HG03354 (cell line): Measurements from ENCODE around the gene BMP3.
A peak's percentile ranks its signal among the peaks of the same experiment; 100 is the strongest.
"Not testable (repeated sequence)": the region's sequence is repeated elsewhere in the genome, so short reads cannot be mapped to it uniquely, and the experiment has no call there.

Experiments
- ATAC-seq: cut with Tn5 transposase; IDR thresholded peaks from one replicate; pipeline ENCODE4 v1.9.1; 2021; ENCODE audit warnings: mild to moderate bottlenecking; ENCODE audit not compliant: unreplicated experiment, poor library complexity, severe bottlenecking

BMP3 gene

GRCh38 chr4:81030061-81030980, at the start of gene BMP3:
Gene BMP3, plus strand, starts transcription at chr4:81030708. Its CDS starts 577 bp downstream, at chr4:81031285.
- ATAC-seq: peak; percentile 44

DNA sequence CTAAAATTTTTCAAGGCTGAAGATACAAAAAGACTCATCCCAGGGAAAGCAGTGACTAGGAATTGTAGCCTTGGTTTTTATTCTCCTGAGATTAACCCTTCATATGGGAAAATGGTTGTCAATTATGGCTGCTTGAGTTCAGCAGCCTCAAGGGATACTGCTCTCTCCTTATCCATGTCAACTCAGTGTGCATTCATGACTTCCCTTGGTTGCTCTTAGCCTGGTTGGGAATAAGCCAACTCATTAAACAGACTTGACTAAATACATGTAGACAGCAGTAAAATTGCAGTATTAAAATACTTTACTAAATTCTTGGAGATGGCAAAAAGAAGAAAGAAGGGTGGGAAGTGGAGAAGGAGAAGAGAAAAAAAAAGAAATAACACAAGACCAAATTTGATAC, 44.5 kb upstream of the BMP3 start:
- no peak for ATAC-seq

DNA sequence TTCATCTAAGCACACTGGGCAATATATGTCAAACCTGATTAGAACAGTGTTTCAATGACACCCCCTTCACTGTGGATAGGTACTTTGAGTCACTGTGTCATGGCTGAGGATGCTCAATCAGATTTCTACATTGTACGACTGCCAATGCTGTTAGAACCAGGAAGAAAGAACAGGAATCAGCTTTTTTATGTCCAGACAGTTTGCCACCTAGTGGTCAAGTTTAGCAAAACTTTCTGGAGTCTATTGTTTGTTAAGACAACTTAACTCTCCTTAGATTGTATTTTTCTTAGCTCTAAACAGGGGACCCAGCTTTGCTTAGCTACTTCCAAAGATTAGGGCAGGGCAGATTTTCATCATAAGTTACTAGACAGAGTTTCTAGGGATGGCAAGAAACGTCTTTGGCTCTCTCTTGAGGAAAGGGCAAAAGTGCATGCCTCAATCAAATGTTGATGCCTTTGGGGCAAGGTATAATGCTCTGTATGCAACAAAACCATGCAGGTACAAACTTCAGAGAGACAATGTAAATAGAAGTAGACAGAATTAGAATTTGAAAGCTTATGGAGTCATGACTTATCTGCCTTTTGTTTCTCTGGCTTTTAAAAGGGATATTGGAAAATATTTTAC, 40.5 kb upstream of the BMP3 start:
- peak; percentile 67 for ATAC-seq

- ATAC-seq: peak; percentile 77
Observed at GRCh38 chr4:80990851-80991250, 39.7 kb upstream of the BMP3 start.

- ATAC-seq: no peak
Observed at GRCh38 chr4:80999943-81000342, 30.6 kb upstream of the BMP3 start.

DNA sequence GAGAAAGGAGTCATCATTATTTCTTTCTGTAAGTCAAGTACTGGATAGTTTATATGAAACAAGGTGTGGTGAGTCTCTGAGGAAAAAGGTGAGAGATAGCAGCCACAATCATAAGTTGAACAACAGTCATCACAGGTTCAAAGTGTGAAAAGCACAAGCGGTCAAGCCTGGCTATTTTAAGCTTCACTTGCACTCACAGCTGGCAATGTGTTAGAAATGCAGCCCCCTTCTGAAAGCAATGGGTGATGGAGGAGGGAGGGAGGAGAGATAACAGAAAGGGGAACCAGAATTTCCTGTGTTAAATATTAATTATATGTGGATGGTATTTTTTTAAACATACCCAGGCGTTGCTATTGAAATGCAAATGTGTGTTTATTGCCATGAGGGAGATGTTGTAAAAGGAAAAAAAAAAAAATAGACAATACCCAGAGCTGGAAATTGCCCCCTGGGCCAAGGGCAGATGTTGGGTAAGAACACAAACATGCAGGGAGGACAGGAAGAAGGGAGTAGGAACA, 26.9 kb upstream of the BMP3 start:
- peak; percentile 100 for ATAC-seq

GRCh38 chr4:81007417-81007816, 23.1 kb upstream of the BMP3 start:
- ATAC-seq: no peak

DNA sequence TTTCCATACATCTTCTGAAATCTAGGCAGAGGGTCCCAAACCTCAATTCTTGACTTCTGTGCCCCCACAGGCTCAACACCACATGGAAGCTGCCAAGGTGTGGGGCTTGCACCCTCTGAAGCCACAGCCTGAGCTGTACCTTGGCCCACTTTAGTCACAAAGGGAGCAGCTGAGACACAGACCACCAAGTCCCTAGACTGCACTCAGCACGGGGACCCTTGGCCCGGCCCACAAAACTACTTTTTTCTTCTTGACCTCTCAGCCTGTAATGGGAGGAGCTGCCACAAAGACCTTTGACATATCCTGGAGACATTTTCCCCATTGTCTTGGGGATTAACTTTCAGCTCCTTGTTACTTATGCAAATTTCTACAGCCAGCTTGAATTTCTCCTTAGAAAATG, 13.9 kb upstream of the BMP3 start:
- ATAC-seq: not testable (repeated sequence)

DNA sequence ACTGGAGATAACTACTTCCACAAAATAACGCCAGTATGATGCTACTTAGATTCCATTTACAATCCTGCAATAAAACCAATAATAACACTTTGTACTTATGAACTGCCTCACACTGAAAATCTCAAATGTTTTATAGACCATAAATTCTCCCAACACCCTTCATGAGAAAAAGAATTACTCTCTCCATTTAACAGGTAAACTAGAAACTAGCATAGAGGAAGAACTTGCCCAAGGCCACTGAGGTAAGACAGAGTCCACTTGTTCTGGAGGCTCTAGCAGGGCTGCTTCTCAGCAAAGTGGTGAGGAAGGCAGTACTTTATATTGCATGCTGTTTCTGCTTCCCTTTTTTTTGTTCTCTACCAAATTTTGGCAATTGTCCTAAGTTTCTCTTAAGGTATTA, 11.5 kb upstream of the BMP3 start:
- no peak for ATAC-seq

DNA sequence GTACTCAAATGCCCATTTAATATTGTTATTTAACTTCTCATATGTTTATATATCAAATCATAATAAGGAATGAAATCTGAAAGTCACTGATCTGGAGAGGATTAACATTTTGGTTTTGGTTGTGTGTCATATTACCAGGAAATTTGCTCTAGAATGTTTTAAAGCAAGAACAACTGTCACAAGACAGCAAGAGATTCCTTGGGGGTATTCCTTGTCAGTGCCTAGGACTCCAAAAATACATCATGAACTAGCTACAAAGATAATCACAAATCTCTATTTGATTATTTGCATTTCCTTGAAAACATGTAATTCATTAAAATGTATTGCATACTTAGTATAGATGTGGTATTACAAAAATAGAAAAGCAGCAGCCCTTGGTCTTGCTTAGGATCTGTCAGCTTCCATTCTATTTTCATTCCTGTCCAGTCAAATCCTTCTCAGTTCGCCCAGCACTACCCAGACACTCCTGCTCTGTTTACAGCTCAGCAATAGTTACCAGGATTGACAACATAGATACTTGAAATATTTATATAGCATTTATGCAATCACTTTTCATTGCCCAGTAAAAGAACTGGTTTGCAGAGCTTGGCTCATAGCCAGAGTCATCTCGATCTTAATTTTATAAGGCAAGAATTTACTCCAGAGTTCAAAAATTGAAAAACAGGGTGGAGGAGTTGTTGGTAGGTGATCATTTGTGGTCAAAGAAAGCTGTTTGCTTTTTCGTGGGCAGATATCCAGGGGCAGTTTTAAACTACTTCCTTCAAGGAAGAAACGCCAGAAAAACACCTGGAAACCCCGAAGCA, 9.2 kb upstream of the BMP3 start:
- no peak for ATAC-seq

DNA sequence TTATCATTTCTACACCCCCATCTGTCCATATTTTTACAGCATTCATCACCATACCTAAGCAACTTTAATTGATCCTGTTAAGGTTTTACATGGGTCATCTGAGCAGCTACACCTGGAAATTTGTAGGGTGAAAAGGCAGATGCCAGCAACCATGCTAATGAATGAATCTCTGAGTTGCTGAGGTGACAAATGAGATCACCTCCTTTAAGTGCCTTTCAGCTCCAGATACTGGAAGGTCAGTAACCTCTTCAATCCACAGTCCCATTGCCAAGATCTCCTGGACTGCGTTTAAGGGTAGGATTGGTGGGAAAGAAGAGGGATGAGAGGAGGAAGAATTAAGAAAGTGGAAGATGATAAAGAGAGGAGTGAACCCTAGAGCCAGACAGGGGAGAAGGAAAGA, 8.5 kb upstream of the BMP3 start:
- no peak for ATAC-seq

GRCh38 chr4:81023484-81023883, 7.0 kb upstream of the BMP3 start:
- ATAC-seq: no peak

DNA sequence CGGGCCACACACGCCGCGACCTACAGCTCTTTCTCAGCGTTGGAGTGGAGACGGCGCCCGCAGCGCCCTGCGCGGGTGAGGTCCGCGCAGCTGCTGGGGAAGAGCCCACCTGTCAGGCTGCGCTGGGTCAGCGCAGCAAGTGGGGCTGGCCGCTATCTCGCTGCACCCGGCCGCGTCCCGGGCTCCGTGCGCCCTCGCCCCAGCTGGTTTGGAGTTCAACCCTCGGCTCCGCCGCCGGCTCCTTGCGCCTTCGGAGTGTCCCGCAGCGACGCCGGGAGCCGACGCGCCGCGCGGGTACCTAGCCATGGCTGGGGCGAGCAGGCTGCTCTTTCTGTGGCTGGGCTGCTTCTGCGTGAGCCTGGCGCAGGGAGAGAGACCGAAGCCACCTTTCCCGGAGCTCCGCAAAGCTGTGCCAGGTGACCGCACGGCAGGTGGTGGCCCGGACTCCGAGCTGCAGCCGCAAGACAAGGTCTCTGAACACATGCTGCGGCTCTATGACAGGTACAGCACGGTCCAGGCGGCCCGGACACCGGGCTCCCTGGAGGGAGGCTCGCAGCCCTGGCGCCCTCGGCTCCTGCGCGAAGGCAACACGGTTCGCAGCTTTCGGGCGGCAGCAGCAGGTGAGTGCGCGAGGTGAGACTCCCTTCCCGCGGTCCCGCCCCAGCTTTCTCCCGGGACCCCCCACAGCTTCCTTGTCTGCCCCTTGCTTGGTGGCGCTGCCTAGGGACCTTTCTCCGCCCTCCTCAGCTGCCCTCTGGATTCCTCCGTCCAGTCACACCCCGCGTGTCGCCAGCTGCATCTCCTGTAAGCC, 678 bp downstream of the BMP3 start:
- peak; percentile 58 for ATAC-seq

GRCh38 chr4:81031796-81032551, 1.5 kb downstream of the BMP3 start:
- ATAC-seq: no peak

DNA sequence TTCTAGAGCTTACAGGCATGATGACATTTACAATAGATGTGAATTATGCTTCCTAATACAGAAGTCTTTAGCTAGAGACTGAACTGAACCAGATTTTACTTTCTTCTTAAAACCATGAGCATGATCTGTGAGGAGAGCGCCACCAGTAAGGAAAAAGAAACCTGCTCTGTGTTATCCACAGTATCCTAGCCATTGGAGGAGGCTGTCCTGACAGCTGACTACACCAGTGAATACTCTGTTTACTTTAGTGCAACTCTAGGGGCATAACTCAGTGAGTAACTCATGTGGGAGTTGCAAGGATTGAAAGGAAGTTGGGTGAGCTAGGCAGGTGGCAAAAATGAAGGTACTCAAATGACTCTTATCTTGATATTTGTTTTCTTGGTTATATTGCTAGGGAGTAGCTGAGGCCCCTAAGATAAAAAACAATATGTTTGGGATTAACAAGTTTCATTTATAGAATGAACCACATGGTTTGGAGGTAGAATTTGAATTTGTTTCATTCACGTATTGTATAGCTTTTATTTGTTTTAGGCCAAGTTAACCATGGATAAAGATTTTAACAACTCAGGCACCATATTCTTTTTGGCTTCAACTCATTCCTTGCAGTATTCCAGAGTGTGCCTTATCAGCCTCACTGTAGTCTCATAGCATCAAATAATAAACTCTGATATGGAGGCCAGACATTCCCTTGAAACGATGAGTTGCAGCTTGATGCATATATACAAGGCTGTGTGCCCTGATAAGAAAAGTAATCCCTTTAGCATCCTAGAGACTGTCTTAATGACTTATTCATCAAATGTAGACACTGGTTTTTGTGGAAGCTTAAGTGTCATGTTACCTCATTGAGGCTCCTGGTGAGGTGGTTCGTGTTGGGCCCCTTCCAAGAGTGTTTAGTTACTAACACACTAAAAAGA, 2.5 kb downstream of the BMP3 start:
- ATAC-seq: no peak

DNA sequence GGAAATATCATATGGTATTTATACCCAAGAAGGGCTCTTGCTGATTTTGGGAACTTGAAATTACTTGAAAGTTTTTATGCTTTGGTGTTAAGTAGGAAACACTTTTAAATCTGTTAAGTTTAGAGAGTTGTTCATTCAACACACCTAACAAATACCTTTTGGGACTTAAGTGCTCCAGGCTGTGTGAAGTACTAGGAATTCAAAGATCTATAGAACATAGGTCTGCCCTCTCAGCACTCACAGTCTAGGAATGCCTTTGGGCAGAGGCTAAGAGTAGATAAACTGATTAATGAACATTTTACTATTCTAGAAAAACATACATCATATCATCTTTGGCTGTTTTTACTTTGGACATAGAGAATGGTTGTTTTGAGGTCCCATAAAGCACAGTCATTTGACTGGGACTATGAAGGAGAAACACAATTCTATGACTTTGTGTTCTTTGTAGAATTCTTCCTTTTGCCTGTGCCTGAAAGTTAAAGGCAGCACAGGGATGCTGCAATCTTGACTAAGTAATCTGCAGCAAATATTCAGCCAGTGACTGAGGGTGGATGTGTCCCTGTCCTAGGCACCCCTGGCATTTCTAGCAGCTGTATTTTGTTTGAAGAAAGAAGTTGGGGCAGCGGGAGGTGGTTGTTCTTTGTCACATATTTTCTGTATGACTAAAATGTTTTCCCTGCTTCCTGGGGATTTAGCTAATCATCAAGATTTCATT, 8.3 kb downstream of the BMP3 start:
- no peak for ATAC-seq

DNA sequence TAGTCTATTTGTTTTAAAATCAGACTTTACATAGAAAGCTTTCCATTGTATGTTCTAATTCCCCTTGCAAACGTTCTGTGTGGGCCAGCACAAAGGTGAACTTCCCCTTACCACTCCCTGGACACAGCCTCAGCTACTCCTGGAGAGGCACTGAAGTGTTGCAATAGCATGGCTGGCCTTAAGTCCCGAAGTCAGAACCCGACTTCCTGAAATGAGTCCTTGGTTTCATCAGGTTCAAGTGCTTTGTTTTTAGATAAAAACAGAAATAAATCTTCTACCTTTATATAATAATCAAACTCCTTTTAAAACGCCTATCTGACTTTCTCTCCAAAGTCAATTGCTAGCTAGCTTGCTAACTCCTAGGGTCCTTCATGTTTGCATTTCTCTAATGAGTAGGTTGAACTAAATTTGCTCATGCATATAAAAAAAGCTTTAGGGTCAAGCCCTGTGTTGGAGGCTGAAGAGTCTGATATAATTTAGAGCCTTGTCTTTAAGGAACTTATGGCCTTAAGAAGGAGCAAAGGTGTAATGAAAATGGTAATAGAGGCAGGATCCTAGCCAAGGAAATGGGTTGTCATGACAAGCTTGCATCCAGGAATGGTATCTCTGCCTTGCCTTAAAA, 9.0 kb downstream of the BMP3 start:
- ATAC-seq: no peak
